Stimulated activated CD4-positive, alpha-beta T cell treated with anti-CD3 and anti-CD28 coated beads, Interleukin-15, amount 100 ng/mL, for 48 hours (primary cell): ENCODE results near the gene SNRPA.
"Not testable (repeated sequence)": the region's sequence is repeated elsewhere in the genome, so short reads cannot be mapped to it uniquely, and the experiment has no call there.

ENCODE experiments used
- DNase-seq, 2 donors: peaks; one replicate each; pipeline ENCODE4 v3.0.0-alpha.2; 2020; ENCODE audit warnings: low read depth in 2 of 2

Gene SNRPA

DNA sequence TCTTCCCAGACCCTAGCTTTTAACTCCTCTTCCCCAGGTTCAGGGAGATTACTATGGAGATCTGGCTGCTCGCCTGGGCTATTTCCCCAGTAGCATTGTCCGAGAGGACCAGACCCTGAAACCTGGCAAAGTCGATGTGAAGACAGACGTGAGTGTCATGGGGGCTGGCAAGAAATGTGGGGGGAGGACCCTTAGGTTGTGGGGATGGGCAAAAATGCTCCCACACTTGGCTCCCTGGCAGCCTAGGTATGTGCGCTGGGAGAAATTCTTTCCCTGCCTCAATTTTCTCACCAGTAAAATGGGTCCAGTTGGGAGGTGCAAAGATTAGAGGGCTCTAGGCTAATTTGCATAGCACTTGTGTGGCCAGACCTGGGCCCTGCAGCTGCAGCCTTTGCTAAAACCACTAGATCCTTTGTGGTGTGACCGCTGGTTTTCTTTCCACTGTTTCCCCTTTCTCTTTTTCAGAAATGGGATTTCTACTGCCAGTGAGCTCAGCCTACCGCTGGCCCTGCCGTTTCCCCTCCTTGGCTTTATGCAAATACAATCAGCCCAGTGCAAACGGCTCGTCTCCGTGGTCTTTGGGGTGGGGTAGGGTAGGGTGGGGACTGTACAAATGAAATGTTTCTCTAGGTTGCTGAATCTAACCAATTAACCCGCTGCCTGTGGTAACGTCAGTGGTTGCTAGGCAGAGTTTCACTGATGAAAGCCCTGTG is 26.1 kb downstream of the SNRPA start:
- peak; percentile 85 to 88 for DNase-seq

DNA sequence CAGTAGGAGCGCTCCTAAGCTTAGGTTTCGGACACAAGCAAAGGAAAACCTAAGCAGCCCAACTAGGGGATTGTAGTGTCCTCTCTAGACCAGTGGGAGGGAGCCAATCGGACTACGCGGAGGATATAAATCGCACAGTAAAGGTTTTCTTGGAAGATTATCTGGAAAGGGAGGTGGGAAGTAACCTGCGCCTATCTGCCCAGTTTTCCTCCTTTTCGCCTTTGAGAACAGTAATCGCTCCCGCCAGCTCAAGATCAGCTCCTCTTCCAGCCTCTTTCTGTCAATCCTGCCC is 26.6 kb downstream of the SNRPA start:
- no peak for DNase-seq

DNA sequence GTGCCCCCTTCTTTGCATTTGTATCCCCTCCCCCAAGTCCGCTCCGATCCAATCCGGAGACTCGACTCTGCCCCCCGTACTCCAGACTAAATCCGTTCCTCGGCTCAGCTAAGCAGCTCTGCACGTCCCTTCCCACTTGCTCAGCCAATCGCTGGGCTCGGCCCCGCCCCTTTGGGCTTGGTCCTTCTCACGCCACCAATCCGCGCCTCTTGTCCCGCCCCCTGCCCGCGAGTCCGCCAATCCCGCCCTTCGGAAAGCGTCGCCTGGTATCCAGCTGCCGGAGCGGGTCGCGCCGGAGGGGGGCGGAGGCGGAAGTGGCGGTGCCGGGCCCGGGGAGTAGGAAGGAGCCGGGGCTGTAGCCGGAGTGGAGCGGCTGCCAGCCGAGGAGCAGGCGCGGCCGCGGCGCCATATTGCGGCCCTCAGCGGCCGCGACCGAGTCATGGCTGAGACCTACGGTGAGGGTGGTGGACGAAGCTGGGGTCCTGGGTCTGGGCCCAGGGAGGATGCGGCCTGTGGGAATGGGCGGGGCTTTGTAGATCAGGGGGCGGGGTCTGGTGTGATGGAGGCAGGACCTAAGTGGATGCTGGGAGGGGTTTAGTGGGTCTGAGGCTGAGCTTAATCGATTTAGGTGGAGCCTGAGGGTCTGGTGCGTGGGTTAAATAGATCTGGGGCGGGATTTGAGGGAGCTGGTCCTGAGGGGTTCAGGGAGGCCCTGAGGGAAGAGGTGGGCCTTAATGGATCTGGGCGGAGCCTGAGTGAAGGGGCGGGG is 27.1 kb downstream of the SNRPA start, which contains the start of gene RAB4B:
Gene RAB4B (plus strand): TSS at position 311 of the 769 bp plus-strand sequence. CDS start 129 bp downstream, at position 440.
- DNase-seq, result peak; percentile 100

DNA sequence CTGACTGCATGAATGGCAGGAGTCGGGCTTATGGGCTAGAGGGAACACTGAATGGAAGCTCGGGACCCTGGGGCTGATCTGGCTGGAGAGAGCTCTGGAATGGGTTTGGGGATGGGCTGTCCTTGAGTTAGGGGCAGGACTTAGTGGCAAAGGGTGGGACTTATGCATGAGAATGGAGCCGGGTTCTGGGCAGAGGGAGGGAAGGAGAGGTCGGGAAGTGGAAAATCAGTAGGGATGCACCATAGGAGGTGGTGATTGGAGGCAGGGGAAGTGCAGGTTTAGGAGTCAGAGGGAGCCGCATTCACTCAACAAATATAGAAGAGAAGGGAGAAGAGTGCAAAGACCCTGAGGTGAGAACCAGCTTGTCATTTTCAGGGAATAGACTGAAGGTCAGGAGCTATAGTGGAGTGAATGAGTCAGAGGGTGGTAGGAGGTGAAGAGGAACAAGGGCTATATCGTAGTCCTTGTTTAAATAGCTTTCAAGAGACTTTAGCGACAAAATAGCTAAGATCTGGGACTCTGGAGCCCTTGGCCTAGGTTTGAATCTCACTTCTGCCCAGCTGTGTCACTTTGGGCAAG is 27.8 kb downstream of the SNRPA start:
- no peak for DNase-seq

DNA sequence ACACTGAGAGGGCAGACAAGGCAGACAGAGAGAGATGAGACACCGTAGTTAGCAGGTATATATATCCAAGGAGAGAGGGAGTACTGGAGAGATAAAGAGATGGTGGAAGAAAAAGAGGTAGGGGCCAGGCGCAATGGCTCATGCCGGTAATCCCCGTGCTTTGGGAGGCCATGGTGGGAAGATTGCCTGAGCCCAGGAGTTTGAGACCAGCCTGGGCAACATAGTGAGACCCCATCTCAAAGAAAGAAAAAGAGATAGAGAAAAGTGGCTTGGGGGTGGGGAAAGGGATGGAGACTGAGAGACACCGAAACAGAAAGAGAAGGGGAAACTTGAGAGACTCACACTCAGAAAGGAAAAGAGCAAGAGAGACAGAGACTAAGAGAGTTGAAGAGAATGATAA is 29.6 kb downstream of the SNRPA start:
- DNase-seq, result no peak

DNA sequence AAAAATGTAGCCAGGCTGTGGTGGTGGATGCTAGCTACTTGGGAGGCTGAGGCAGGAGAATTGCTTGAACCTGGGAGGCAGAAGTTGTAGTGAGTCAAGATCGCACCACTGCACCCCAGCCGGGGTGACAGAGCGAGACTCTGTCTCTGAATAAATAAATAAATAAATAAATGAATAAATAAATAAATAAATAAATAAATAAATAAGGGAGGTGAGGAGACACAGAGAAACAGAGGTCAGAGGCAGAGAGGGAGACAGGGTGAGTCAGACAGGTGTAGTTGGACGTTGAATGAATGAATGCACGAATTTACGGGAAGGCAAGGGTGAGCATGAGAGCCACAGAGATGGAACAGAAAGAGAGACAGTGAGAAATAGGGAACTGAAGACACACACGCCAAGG is 30.1 kb downstream of the SNRPA start:
- no peak for DNase-seq

DNA sequence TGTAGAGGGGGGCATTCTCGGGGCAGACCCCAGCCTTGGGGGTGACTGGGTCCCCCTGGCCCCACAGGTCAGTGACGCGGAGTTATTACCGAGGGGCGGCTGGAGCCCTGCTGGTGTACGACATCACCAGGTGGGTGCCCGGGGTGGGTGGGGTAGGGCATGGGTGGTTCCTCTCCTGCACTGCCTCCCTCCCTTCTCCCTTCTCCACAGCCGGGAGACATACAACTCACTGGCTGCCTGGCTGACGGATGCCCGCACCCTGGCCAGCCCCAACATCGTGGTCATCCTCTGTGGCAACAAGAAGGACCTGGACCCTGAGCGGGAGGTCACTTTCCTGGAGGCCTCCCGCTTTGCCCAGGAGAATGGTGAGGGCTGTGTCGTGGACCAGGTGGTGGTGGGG is 32.7 kb downstream of the SNRPA start:
- DNase-seq, result no peak

DNA sequence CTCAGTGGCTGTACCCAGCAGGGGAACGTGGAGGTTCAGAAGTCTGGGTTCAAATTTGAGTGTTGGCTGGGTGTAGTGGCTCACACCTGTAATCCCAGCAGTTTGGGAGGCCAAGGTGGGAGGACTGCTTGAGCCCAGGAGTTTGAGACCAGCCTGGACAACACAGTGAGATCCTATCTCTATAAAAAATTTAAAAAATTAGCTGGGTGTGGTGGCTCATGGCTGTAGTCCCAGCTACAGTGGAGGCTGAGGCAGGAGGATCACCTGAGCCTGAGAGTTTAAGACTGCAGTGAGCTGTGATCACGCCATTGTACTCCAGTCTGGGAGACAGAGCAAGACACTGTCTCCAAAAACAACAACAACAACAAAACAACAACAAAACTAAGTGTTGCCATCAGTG is 33.1 kb downstream of the SNRPA start:
- DNase-seq, result not testable (repeated sequence)

DNA sequence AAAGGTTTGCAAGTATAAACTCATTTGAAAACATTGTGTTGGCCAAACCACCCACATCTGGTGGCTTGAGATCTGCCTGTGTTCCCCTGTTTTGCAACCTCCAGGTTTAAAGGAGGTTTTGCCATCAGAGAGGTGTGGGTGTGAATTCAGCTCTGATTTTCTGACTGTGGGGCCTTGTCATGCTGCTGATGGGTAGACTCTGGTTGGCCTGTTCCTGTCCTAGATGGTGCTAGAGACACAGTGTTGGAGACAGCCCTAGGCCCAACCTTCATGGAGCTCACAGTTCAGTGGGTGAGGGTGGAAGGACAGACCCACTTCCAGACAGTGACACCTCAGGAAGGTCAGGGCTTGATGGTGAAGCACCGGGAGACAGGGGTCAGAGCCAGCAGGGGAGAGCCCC is 34.5 kb downstream of the SNRPA start:
- DNase-seq, result no peak

DNA sequence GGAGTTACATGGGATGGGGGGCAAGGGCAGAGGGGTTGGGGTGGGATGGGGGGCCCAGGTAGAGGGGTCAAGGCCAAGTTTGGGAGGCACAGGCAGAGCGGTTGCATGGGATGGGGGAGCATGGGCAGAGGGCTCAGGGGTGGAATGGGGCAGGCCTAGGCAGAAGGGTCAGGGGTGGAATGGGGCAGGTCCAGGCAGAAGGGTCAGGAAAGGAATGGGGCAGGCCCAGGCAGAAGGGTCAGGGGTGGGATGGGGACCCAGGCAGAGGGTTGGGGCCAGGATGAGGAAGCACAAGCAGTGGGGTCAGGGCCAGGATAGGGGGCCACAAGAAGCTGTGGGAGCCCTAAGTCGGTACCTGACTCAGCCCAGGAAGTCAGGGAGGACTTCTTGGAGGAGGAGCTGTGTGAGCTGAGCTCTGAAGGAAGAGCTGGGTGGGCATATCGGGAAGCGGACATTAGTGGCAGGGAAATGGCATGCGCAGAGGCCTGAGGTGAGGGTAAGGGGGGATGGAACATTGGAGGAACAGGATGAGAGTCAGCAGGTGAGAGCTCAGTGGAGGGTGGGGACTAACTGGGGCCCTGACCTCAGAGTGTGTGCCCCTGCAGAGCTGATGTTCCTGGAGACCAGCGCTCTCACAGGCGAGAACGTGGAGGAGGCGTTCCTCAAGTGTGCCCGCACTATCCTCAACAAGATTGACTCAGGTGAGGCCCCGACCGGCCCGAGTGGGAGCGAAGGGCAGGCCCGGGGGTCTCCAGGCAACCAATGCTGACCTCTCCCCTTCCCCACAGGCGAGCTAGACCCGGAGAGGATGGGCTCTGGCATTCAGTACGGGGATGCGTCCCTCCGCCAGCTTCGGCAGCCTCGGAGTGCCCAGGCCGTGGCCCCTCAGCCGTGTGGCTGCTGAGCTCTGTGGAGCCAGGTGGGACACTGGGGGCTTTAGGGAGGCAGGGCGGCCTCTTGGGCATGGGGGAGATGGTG is 35.3 kb downstream of the SNRPA start:
- no peak for DNase-seq

DNA sequence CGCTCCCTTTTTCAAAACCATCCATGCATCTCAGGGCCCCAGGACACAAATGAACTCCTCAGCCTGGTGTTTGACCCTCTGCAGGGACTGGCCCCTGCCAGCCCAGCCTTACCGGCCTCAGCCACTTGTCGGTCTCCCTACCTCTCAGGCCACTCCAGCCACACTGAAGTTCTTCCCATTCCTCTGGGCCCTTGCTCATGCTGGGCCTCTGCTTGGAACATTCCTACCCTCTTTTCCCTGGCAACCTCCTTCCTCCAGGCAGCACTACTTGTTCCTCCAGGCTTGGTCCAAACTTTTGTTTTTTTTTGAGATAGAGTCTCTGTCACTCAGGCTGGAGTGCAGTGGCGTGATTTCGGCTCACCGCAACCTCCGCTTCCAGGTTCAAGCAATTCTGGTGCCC is 40.3 kb downstream of the SNRPA start:
- no peak for DNase-seq

DNA sequence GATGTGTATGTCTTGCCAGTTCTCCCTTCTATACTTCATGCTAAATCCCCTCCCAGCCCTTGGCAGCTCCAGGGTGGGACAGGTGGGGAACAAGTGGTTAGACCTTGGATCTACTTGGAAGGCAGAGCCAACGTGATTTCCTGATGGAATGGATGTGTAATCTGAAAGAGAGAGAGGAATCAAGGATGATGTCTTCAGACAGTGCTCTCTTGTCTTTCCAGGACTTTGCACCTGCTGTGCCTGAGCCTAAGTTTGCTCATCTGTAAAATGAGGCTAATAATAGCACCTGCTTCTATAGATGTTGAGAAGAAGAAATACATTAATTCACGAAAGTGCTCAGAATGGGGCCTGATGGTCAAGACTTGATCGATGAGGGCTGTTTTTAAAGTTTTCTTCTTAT is 41.0 kb downstream of the SNRPA start:
- no peak for DNase-seq

DNA sequence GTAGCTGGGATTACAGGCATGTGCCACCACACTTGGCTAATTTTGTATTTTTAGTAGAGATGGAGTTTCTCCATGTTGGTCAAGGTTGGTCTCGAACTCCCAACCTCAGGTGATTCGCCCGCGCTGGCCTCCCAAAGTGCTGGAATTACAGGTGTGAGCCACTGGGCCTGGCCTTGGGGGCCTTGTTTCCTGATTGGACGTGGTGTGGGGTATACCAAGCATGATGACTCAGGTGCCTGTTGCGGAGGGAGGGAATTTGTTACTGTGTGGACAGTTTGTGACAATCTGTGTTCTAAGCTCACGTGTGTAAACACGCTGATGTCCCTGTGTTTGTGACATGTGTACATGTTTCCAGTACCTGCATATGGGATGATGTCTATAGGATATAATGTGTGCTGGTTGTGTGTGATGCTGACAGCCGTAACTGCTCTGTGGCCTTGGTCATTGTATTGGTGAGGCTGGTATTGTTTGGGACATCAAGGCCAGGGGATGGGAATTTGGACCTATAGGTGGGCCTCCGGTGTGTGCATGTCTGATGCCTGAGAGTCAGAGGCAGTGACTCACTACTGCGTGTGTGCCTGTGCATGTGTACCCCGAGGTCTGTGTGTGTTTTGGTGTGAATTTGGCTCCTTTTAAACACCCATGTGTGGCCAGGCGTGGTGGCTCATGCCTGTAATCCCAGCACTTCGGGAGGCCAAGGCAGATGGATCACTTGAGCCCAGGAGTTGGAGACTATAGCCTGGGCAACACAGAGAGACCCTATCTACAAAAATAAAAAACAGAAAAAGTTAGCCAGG is 46.4 kb downstream of the SNRPA start:
- no peak for DNase-seq

DNA sequence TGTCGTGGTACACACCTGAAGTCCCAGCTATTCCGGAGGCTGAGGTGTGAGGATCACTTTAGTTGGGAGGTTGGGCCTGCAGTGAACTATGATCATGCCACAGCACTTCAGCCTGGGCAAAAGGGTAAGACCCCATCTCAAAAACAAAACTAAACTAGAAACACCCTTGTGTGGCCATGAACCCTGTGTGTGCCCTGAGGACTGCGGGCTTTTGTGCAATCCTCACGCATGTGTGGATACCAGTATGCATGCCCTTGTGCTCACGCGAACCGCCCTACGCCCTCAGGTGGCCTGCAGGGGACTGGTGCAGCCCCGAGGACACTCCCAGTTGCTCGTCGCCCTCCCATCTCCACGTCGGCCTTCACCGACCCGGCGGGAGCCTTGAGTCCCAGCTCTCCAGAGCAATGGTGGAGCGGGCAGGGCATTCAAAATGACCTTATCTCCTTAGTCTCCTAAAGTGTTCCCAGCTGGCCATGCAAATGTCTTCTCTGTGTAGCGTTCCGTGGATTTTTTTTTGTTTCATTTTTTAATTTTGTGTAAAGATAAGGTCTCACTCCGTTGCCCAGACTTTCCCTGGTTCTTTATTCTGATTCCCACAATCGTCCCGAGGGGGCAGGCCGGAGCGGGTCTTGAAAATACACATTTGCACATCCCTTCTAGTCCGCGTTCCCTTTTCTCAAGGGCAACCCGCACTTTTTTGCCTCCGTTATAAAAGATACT is 47.1 kb downstream of the SNRPA start:
- peak; percentile 51 to 69 for DNase-seq

DNA sequence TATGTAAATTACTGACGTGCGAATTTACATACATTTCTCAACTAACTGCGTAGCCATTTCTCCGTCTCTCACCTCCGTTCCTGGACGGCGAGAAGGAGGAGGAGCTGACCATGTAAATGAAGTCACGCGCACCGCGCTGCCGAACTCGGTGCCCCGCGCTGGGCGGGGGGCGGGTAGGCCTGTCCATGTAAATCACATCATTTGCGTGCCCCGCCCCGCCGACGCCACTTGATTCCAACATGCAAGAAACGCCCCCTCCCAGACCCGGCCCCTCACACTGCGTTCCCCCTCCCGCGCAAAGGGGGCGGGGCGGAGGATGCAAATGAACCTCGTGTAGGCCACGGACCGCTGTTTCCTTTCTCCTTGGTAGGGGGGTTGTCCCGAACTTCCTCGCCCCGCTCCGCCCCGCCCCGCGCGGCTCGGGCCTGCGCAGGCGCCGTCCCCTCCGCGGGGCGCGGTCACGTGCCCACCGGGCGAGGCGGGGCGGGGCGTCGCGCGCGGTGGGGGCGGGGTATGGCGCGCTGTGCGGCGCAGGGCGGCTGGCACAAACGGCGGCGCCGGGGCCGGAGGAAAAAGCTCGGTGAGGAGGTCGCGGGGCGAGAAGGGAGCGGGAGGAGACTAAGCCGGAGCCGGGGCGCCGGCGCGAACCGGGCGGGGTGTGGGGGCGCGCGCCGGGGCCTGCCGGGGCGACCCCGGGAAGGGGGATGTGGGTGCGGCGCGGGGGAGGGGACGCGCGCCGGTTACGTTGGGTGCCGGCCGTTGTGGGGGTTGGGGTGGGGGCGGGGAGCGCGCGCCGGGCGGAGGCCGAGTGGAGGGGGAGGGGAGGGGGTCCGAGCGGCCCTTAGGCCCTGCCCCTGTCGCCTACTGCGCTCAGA is 47.9 kb downstream of the SNRPA start, which contains the start of gene EGLN2:
Gene EGLN2 (plus strand): TSS at position 509 of the 875 bp plus-strand sequence. CDS start 1,382 bp downstream, outside the sequence.
- peak; percentile 100 for DNase-seq

DNA sequence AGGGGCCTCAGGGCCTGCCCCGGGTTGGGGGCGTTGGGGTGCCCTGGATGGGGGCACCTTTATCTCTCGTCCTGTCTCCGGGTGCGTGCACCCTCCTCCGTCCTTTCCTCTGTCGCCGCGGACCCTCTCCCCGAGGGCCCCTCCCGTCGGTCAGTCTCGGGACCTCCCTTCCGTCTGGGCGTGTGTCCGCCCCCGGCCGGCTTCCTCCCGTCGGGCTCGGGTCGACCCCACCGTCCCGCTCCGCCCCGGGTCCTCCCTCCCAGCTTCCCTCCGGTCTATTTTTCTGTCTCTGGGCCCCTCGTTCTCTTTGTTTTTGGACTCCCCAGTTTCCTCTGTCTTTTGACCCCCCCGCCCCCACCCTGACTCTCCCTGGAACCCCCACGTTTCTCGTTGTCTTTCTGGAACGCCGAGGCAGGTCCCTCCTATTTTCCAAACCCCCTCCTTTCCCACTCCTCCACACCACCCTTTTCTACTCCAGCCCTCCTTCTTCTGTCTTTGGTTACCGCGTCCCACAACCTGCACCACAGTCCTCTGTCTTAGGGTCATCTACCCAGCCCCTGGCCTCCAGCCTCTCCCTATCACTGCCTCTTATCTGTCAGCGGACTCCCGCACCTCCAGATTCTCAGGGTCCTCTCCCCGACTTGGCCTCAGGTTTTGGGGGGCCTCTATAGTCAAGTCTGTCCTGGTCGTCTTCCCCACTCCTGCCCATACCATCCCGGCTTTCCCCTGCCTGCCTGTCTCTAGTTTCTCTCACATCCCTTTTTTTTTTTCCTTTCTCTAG is 48.7 kb downstream of the SNRPA start:
- DNase-seq, result no peak

DNA sequence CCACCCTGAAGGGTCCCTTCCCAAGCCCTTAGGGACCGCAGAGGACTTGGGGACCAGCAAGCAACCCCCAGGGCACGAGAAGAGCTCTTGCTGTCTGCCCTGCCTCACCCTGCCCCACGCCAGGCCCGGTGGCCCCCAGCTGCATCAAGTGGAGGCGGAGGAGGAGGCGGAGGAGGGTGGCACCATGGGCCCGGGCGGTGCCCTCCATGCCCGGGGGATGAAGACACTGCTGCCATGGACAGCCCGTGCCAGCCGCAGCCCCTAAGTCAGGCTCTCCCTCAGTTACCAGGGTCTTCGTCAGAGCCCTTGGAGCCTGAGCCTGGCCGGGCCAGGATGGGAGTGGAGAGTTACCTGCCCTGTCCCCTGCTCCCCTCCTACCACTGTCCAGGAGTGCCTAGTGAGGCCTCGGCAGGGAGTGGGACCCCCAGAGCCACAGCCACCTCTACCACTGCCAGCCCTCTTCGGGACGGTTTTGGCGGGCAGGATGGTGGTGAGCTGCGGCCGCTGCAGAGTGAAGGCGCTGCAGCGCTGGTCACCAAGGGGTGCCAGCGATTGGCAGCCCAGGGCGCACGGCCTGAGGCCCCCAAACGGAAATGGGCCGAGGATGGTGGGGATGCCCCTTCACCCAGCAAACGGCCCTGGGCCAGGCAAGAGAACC is 49.5 kb downstream of the SNRPA start:
- no peak for DNase-seq

DNA sequence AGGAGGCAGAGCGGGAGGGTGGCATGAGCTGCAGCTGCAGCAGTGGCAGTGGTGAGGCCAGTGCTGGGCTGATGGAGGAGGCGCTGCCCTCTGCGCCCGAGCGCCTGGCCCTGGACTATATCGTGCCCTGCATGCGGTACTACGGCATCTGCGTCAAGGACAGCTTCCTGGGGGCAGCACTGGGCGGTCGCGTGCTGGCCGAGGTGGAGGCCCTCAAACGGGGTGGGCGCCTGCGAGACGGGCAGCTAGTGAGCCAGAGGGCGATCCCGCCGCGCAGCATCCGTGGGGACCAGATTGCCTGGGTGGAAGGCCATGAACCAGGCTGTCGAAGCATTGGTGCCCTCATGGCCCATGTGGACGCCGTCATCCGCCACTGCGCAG is 50.0 kb downstream of the SNRPA start:
- DNase-seq, result no peak
